Measurements from ENCODE around the gene RTL1.

DNA sequence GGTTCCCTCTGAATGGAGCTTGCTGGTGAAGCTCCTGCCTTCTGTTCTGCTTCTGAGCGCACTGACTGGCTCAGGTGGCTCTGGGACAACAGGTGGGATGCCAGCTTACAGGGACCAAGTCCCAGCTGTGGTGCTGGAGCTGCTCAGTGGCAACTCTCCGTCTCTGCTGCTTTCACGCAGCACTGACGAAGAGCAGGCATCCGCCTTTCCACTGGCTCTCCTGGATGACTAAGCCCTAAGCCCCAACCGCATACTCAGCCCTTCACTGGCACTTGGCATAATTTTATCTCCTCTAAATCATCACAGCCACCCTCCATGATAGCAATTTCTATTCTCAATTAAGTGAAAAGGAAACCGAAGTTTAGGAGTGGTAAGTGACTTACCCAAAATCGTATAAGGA, 3.7 kb upstream of the RTL1 start:
- no peak for TF ChIP-seq ARNT (IDR thresholded peaks at IDR 0.05)
- no peak for TF ChIP-seq FOXM1 (IDR thresholded peaks at IDR 0.05; ENCODE audit: borderline replicate concordance)
